ENCODE measurements around the gene SHROOM3.
"Not testable (repeated sequence)": the region's sequence is repeated elsewhere in the genome, so short reads cannot be mapped to it uniquely, and the experiment has no call there.

The SHROOM3 gene

DNA sequence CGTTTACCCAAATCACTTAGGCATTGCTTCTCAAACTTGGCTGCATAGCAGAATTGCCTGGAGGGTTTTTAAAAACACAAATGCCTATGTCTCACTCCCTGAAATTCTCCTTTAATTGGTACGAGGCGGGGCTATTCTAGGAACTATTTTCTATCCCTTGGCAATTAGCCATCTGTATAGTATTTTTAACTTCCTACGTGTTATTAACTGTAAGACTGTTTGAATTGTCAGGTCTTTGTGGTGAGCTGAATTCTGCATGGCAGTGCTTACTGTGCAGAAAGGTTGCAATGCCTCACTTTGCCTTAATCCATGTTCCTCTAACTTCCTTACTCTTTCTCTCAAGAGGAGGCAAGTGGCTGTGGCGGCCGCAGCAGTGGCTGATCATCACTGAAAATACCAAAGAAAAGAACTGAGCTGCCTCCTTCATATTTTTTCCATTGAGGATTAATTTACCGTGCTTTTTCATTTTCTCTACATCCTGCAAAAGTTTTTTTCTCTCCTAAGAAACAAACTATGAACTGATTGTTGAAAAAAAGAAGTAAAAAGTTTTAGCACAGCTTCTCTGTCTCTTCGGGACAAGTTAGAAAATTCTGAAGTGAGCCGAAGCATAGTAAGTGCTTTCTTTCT is at the start of gene SHROOM3:
SHROOM3 (plus strand) TSS at position 329 of the 627 bp plus-strand sequence. CDS start 824 bp downstream, outside the sequence.
- no peak for DNase-seq

- no peak for DNase-seq
Measured at GRCh38 chr4:76385974-76386373, 49.1 kb upstream of the SHROOM3 start.

DNA sequence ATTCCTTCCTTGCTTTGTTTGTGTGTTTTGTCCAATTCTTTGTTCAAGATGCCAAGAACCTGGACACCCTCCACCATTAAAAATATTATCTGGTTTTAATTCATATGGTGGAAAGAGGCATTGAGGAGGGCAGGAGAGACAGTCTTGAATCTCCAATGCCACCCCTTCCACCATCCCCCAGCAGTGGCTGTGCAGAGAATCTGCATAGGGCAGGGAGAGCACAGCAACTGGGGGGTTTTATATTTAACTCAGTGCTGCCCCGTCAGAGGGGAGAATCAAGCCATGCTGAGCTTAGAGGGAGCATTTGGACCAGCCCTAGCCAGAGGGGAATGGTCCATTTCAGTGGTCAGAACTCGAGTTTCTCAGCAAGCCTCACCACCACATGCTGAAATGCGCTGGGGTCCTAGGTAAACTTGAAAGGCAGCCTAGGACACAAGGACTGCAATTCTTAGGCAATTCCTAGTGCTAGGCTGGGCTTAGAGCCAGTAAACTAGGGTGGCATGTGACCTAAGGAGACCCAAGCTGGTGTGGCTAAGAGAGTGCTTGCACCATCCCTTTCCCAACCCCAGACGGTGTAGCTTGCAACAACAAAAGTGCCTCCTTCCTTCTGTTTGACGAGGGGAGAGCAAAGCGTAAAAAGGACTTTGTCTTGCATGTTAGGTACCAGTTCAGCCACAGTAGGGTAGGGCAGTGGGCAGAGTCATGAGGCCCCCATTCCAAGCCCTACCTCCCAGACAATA is 48.3 kb upstream of the SHROOM3 start:
- no peak for DNase-seq

- DNase-seq = no peak
Measured at GRCh38 chr4:76388160-76388908, 46.7 kb upstream of the SHROOM3 start.

DNA sequence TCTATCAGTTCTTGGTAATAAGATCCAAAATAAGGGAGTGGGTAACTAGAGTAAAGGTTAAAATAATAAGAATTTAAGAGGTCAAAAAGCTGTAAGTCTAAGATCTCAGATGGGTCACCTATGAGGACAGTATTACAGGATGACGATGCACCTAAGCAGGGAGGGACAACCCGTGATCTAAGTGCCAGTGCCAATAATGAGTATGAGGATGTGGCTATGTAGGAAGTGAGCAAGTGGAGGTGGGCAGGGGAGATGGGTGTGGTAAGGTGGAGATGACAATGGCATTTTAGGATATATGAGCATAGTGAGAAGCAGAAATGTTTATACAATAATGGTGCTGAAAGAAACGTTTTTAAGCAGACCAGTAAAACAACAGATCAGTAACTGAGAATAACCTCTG is 33.4 kb upstream of the SHROOM3 start:
- DNase-seq = no peak

- DNase-seq = no peak
Measured at GRCh38 chr4:76406081-76406480, 28.9 kb upstream of the SHROOM3 start.

DNA sequence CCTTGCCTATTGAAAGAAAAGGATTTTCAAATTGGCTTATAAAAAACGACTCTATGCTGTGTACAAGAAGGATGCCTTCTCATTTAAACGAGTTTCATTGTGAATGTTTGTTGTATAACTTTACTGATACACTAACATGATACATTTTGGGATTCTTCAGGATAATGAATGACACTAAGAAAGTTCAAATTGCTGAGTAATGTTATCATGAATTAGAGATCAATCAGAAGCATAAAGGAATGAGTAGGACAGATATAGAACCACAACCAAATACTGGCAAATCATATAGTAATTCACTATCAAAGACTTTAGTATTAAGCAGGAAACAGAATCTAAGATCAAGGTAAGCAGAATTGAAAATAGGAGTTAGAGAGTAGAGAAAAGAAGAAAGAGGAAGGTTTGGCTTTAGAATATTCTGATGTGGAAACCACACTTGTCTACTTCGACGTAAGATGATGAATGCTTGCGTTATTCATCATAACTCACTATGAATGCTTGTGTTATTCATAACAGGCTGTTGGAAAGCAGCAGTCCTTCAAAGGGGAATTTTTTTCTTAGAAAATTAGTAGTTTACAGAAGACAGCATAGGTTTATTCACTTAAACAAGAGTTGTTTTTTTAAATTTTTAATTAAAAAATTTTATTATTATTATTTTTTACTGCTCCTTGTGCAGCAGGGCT is 27.4 kb upstream of the SHROOM3 start:
- no peak for DNase-seq

GRCh38 chr4:76410636-76411035 is 24.4 kb upstream of the SHROOM3 start:
- DNase-seq = no peak

- DNase-seq = no peak
Measured at GRCh38 chr4:76420188-76420761, 14.8 kb upstream of the SHROOM3 start.

DNA sequence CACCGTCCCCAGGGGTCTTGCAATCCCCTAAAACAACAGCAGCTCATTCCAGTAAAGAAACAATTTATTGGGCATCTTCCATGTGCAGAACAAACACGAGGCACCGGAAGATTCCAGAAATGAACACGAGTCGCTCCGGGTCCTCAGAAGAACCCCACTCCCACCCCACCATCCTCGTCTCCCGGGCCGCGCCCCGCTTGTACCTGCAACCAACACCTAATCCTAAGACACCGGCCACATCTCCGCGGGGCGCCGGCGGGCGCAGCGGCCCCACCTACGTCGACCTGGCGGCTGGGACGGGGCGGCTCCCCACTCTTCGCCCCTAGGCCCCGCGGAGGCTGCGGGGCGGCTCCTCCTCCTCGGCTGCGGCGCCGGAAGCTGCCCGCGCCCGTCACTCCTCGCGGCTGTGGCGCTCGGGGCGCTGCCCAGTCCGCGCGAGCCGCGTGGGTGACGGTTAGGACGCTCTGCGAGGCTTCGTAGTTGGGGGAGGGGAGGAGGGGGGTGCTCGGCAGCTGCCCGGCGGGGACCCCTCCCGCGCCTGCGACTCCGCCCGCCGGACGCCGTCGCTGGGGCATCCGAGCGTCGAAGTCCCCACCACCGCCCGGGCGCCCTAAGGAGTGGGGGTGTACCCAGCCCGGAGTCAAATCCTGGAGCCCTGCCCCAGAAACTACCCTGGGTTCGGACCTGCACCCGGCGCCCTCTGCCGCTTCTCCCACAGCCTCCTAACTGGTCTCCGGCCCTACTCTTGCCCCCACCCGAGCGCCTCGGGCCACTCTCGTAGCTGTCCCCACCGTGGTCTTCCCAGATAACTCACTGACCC is 14.1 kb upstream of the SHROOM3 start, which contains the start of gene CCDC158:
CCDC158 (minus strand) TSS at position 380 of the 820 bp plus-strand sequence. CDS start 17,934 bp downstream, outside the sequence.
- DNase-seq = no peak

DNA sequence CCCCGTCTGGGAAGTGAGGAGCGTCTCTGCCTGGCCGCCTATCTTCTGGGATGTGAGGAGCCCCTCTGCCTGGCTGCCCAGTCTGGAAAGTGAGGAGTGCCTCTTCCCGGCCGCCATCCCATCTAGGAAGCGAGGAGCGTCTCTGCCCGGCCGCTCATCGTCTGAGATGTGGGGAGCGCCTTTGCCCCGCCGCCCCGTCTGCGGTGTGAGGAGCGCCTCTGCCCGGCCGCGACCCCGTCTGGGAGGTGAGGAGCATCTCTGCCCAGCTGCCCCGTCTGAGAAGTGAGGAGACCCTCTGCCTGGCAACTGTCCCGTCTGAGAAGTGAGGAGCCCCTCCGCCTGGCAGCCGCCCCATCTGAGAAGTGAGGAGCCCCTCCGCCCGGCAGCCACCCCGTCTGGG is 11.9 kb upstream of the SHROOM3 start:
- DNase-seq = not testable (repeated sequence)

DNA sequence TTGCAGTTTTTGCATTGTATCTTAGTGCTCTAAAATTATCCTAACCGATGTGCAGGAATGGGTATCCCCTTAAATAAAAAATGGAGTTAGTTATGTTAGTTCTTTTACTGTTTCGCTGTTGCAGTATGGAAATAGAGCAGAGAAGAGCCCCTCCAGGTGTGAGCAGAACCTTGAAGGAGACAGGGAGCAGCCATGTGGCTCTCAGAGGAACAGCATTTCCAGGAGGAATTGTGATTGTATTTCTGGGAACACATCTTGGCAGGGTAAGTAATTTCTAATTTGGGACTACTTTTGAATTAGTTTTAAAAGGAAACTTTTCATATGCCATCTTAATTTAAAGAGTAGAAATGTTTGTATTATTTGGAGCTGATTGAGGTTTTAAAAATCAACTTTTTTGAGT is 8.8 kb upstream of the SHROOM3 start:
- DNase-seq = no peak

DNA sequence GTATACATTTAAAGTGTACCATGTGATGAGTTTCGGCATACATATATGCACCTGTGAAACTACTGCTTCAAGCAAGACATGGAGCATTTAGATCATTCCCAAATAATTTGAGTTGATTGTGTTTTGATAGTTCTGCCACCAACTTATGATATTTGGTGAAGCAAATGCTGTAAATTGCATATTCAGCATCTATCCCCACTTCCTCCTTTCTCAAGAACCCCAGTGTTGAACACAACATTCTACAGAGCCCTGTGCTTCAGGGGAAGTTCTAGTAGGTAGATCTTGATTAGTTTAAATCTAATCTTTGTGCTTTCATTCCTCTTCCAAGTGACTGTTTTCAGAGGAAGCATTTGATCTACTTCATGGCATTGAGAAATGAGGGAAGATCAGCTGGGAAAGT is 5.4 kb upstream of the SHROOM3 start:
- DNase-seq = no peak

- DNase-seq = peak; percentile 44
Measured at GRCh38 chr4:76430519-76431388, 4.3 kb upstream of the SHROOM3 start.

GRCh38 chr4:76435528-76436319 is 695 bp downstream of the SHROOM3 start:
- no peak for DNase-seq

- no peak for DNase-seq
Measured at GRCh38 chr4:76439491-76439890, 4.5 kb downstream of the SHROOM3 start.

GRCh38 chr4:76441881-76442280 is 6.9 kb downstream of the SHROOM3 start:
- no peak for DNase-seq

- no peak for DNase-seq
Measured at GRCh38 chr4:76442807-76443206, 7.8 kb downstream of the SHROOM3 start.

GRCh38 chr4:76443376-76443775 is 8.3 kb downstream of the SHROOM3 start:
- no peak for DNase-seq

- no peak for DNase-seq
Measured at GRCh38 chr4:76445911-76446310, 10.9 kb downstream of the SHROOM3 start.

Data from activated CD4-positive, alpha-beta T cell treated with anti-CD3 and anti-CD28 coated beads, Interleukin-2, amount 50 U/mL, for 16 hours (primary cell).